WTC11 (cell line): Measurements from ENCODE around the gene PRLR. TPM values are rescaled to one million over a fixed set of nuclear protein-coding genes. Genes with fewer than 3 reads are reported as not detected.

Experiments used
- ATAC-seq: fragments of 200-7000 bp; cut with Tn5 transposase; 2 replicates; pipeline ENCODE4 v1.10.0; 2021; ENCODE audit warnings: mild to moderate bottlenecking, moderate library complexity
- CTCF ChIA-PET: fragments of 300-600 bp; sonication (Branson Sonifier 250); formaldehyde crosslinking; loops from one replicate; lab custom pipeline; 2021; ENCODE audit warnings: antibody characterized with exemption; lab: Charles Lee
- POLR2A ChIA-PET: fragments of 350-600 bp; sonication (Branson Sonifier 250); formaldehyde crosslinking; loops from one replicate; lab custom pipeline; 2021; ENCODE audit warnings: antibody characterized with exemption; lab: Charles Lee
- DNase-seq: peaks from one replicate; pipeline ENCODE4 v3.0.0; 2021; ENCODE audit warnings: low spot score
- H3K27ac Mint-ChIP-seq: 2 replicates; pipeline ENCODE4 v1.8.0; 2021; ENCODE audit warnings: mixed read lengths
- H3K27me3 Mint-ChIP-seq: 2 replicates; pipeline ENCODE4 v1.8.0; 2021; ENCODE audit warnings: low read depth, mild to moderate bottlenecking, moderate library complexity, mixed read lengths
- H3K36me3 Mint-ChIP-seq: 2 replicates; pipeline ENCODE4 v1.8.0; 2021; ENCODE audit warnings: mixed read lengths
- H3K4me1 Mint-ChIP-seq: 2 replicates; pipeline ENCODE4 v1.8.0; 2022; ENCODE audit warnings: mixed read lengths
- H3K4me3 Mint-ChIP-seq: 2 replicates; pipeline ENCODE4 v1.8.0; 2021; ENCODE audit warnings: mild to moderate bottlenecking, moderate library complexity, mixed read lengths
- H3K9me3 Mint-ChIP-seq: 2 replicates; pipeline ENCODE4 v1.8.0; 2021; ENCODE audit warnings: mixed read lengths
- ATF1 ChIP-seq: sonication (generic); formaldehyde crosslinking; IDR thresholded peaks from 2 replicates; pipeline ENCODE4 v1.8.1; 2023; ENCODE audit warnings: mild to moderate bottlenecking, moderate library complexity, missing genetic modification reagents
- CBFB ChIP-seq: sonication (generic); formaldehyde crosslinking; IDR thresholded peaks from 2 replicates; pipeline ENCODE4 v1.8.1; 2022; ENCODE audit warnings: mild to moderate bottlenecking, low read depth, missing genetic modification reagents
- CREB1 ChIP-seq: sonication (generic); formaldehyde crosslinking; IDR thresholded peaks from 2 replicates; pipeline ENCODE4 v1.8.0; 2023; ENCODE audit warnings: mild to moderate bottlenecking, missing genetic modification reagents
- ELF4 ChIP-seq: sonication (generic); formaldehyde crosslinking; IDR thresholded peaks from 2 replicates; pipeline ENCODE4 v1.8.1; 2022; ENCODE audit warnings: low read depth, mild to moderate bottlenecking, moderate library complexity, missing genetic modification reagents
- ETV6 ChIP-seq: sonication (generic); formaldehyde crosslinking; IDR thresholded peaks from 2 replicates; pipeline ENCODE4 v1.8.1; 2022; ENCODE audit warnings: mild to moderate bottlenecking, missing genetic modification reagents
- FOXJ3 ChIP-seq: sonication (generic); formaldehyde crosslinking; IDR thresholded peaks from 2 replicates; pipeline ENCODE4 v1.9.0; 2021; ENCODE audit warnings: missing genetic modification reagents, mild to moderate bottlenecking, borderline replicate concordance
- FOXK1 ChIP-seq: sonication (generic); formaldehyde crosslinking; IDR thresholded peaks from 2 replicates; pipeline ENCODE4 v1.8.0; 2022; ENCODE audit warnings: mild to moderate bottlenecking, moderate library complexity, missing genetic modification reagents
- FOXP1 ChIP-seq: sonication (generic); formaldehyde crosslinking; IDR thresholded peaks from 2 replicates; pipeline ENCODE4 v1.8.0; 2022; ENCODE audit warnings: missing genetic modification reagents, mild to moderate bottlenecking, moderate library complexity, borderline replicate concordance
- GTF2I ChIP-seq: fragments of 250-450 bp; sonication (Bioruptor Pico); conservative IDR thresholded peaks from 2 replicates; pipeline ENCODE4 v1.4.0; 2021; ENCODE audit warnings: mild to moderate bottlenecking
- HMGA2 ChIP-seq: fragments of 250-450 bp; sonication (Bioruptor Pico); IDR thresholded peaks from 2 replicates; pipeline ENCODE4 v1.4.0; 2021; ENCODE audit warnings: mild to moderate bottlenecking, moderate library complexity
- JAZF1 ChIP-seq: fragments of 250-450 bp; sonication (Bioruptor Pico); IDR thresholded peaks from 2 replicates; pipeline ENCODE4 v1.9.0; 2021; ENCODE audit warnings: moderate library complexity, mild to moderate bottlenecking, inconsistent platforms
- KAT7 ChIP-seq: sonication (generic); formaldehyde crosslinking; IDR thresholded peaks from 2 replicates; pipeline ENCODE4 v1.8.1; 2023; ENCODE audit warnings: missing genetic modification reagents, mild to moderate bottlenecking, borderline replicate concordance
- NFATC4 ChIP-seq: fragments of 250-450 bp; sonication (Bioruptor Pico); IDR thresholded peaks from 2 replicates; pipeline ENCODE4 v1.9.0; 2021; ENCODE audit warnings: mild to moderate bottlenecking
- NR2C2 ChIP-seq: sonication (generic); formaldehyde crosslinking; IDR thresholded peaks from 2 replicates; pipeline ENCODE4 v1.8.0; 2022; ENCODE audit warnings: mild to moderate bottlenecking, missing genetic modification reagents
- RORB ChIP-seq: fragments of 250-450 bp; sonication (Bioruptor Pico); IDR thresholded peaks from 2 replicates; pipeline ENCODE4 v1.9.0; 2021; ENCODE audit warnings: mild to moderate bottlenecking
- SOX15 ChIP-seq: fragments of 250-450 bp; sonication (Bioruptor Pico); IDR thresholded peaks from 2 replicates; pipeline ENCODE4 v1.9.0; 2021; ENCODE audit warnings: mild to moderate bottlenecking
- ZNF263 ChIP-seq: sonication (generic); formaldehyde crosslinking; IDR thresholded peaks from 2 replicates; pipeline ENCODE4 v1.8.1; 2022; ENCODE audit warnings: low read depth, mild to moderate bottlenecking, moderate library complexity, missing genetic modification reagents
- ZNF416 ChIP-seq: fragments of 250-450 bp; sonication (Bioruptor Pico); IDR thresholded peaks from 2 replicates; pipeline ENCODE4 v1.9.0; 2021; ENCODE audit warnings: mild to moderate bottlenecking, inconsistent platforms
- ZNF671 ChIP-seq: fragments of 250-450 bp; sonication (Bioruptor Pico); IDR thresholded peaks from 2 replicates; pipeline ENCODE4 v1.8.0; 2021; ENCODE audit warnings: mild to moderate bottlenecking
- total RNA-seq: library from RNA; stranded (reverse); gene quantifications from 3 replicates; pipeline ENCODE4 v1.2.3, GENCODE V29; 2021
- TF ChIP-seq, protein P1 (sequence below): sonication (generic); formaldehyde crosslinking; IDR thresholded peaks from 2 replicates; pipeline ENCODE4 v1.8.1; 2022; ENCODE audit warnings: low read depth, mild to moderate bottlenecking, moderate library complexity, missing genetic modification reagents, borderline replicate concordance
- TF ChIP-seq, protein P2 (sequence below): fragments of 250-450 bp; sonication (Bioruptor Pico); IDR thresholded peaks from 2 replicates; pipeline ENCODE4 v1.9.0; 2021; ENCODE audit warnings: mild to moderate bottlenecking
- TF ChIP-seq, protein P3 (sequence below): sonication (generic); formaldehyde crosslinking; IDR thresholded peaks from 2 replicates; pipeline ENCODE4 v1.8.0; 2022; ENCODE audit warnings: mild to moderate bottlenecking, missing genetic modification reagents
- TF ChIP-seq, protein P4 (sequence below): sonication (generic); formaldehyde crosslinking; IDR thresholded peaks from 2 replicates; pipeline ENCODE4 v1.8.1; 2022; ENCODE audit warnings: mild to moderate bottlenecking, missing genetic modification reagents, moderate library complexity, borderline replicate concordance
- TF ChIP-seq, protein P5 (sequence below): sonication (generic); formaldehyde crosslinking; IDR thresholded peaks from 2 replicates; pipeline ENCODE4 v1.8.1; 2023; ENCODE audit warnings: mild to moderate bottlenecking, missing genetic modification reagents
- TF ChIP-seq, protein P6 (sequence below): sonication (generic); formaldehyde crosslinking; IDR thresholded peaks from 2 replicates; pipeline ENCODE4 v1.8.1; 2022; ENCODE audit warnings: mild to moderate bottlenecking, moderate library complexity, missing genetic modification reagents
- TF ChIP-seq, protein P7 (sequence below): sonication (generic); formaldehyde crosslinking; IDR thresholded peaks from 2 replicates; pipeline ENCODE4 v1.8.1; 2022; ENCODE audit warnings: missing genetic modification reagents, borderline replicate concordance
- TF ChIP-seq, protein P8 (sequence below): sonication (generic); formaldehyde crosslinking; IDR thresholded peaks from 2 replicates; pipeline ENCODE4 v1.8.1; 2023; ENCODE audit warnings: mild to moderate bottlenecking, missing genetic modification reagents

PRLR gene
- total RNA-seq, 1 experiment from 2014 or later: 3.2 TPM

DNA sequence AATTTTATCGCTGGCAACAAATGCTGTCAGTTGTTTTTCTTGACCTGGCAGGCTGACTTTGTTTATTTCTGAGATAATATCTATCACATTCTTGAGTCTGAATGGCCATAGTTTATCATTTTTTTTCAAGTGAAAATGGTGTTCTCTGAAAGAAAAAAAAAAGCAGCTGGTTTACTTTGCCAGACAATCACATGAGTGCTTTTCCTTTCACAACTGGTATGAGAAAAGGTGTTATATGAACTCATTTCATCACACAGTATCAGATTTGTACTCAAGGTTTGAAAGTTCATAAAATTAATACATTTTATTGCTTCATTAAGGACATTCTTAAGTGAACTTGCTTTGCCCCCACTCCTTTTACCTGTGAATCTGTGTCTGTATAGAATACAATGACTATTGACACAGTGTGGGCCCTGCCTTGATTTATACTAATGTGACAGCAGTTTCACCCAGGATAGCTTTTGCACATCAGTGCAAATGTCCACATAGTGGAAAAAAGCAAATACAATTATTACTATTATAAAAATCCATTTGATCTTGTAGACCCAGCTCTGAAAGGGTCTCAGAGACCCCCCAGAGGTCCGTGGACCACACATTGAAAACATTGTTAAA lies 33.1 kb upstream of the PRLR start:
- no peak overlapping the region for H3K27ac Mint-ChIP-seq
- no peak for DNase-seq
- ChIA-PET CTCF (no interaction called here), POLR2A (no interaction called here)
- no peak for ATAC-seq
- no peak overlapping the region for H3K4me3 Mint-ChIP-seq
- TF ChIP-seq, protein P1, sequence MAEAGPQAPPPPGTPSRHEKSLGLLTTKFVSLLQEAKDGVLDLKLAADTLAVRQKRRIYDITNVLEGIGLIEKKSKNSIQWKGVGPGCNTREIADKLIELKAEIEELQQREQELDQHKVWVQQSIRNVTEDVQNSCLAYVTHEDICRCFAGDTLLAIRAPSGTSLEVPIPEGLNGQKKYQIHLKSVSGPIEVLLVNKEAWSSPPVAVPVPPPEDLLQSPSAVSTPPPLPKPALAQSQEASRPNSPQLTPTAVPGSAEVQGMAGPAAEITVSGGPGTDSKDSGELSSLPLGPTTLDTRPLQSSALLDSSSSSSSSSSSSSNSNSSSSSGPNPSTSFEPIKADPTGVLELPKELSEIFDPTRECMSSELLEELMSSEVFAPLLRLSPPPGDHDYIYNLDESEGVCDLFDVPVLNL: no peak
- TF ChIP-seq ATF1 (CRISPR knock-in tag) (no peak), FOXJ3 (CRISPR knock-in tag) (no peak), NFATC4 (CRISPR knock-in tag) (no peak), CREB1 (CRISPR knock-in tag) (no peak), JAZF1 (CRISPR knock-in tag) (no peak), ETV6 (CRISPR knock-in tag) (no peak), CBFB (CRISPR knock-in tag) (no peak), ZNF263 (no peak), GTF2I (no peak), NR2C2 (CRISPR knock-in tag) (no peak), FOXK1 (CRISPR knock-in tag) (no peak), ZNF671 (CRISPR knock-in tag) (no peak)
- TF ChIP-seq, protein P2, sequence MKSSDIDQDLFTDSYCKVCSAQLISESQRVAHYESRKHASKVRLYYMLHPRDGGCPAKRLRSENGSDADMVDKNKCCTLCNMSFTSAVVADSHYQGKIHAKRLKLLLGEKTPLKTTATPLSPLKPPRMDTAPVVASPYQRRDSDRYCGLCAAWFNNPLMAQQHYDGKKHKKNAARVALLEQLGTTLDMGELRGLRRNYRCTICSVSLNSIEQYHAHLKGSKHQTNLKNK (CRISPR knock-in tag): no peak
- TF ChIP-seq, protein P3, sequence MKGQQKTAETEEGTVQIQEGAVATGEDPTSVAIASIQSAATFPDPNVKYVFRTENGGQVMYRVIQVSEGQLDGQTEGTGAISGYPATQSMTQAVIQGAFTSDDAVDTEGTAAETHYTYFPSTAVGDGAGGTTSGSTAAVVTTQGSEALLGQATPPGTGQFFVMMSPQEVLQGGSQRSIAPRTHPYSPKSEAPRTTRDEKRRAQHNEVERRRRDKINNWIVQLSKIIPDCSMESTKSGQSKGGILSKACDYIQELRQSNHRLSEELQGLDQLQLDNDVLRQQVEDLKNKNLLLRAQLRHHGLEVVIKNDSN (CRISPR knock-in tag): no peak
- TF ChIP-seq, protein P4, sequence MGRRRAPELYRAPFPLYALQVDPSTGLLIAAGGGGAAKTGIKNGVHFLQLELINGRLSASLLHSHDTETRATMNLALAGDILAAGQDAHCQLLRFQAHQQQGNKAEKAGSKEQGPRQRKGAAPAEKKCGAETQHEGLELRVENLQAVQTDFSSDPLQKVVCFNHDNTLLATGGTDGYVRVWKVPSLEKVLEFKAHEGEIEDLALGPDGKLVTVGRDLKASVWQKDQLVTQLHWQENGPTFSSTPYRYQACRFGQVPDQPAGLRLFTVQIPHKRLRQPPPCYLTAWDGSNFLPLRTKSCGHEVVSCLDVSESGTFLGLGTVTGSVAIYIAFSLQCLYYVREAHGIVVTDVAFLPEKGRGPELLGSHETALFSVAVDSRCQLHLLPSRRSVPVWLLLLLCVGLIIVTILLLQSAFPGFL (CRISPR knock-in tag): no peak
- TF ChIP-seq, protein P5, sequence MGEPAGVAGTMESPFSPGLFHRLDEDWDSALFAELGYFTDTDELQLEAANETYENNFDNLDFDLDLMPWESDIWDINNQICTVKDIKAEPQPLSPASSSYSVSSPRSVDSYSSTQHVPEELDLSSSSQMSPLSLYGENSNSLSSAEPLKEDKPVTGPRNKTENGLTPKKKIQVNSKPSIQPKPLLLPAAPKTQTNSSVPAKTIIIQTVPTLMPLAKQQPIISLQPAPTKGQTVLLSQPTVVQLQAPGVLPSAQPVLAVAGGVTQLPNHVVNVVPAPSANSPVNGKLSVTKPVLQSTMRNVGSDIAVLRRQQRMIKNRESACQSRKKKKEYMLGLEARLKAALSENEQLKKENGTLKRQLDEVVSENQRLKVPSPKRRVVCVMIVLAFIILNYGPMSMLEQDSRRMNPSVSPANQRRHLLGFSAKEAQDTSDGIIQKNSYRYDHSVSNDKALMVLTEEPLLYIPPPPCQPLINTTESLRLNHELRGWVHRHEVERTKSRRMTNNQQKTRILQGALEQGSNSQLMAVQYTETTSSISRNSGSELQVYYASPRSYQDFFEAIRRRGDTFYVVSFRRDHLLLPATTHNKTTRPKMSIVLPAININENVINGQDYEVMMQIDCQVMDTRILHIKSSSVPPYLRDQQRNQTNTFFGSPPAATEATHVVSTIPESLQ (CRISPR knock-in tag): no peak
- H3K9me3 Mint-ChIP-seq: peaks cover 36% of the 10 kb centered on the region
- no peaks in the 10 kb centered on the region; the same call in 1 of the 2 replicates for H3K27me3 Mint-ChIP-seq
- H3K4me1 Mint-ChIP-seq: peaks cover 33% of the 10 kb centered on the region
- H3K36me3 Mint-ChIP-seq: peaks cover 26% of the 10 kb centered on the region

DNA sequence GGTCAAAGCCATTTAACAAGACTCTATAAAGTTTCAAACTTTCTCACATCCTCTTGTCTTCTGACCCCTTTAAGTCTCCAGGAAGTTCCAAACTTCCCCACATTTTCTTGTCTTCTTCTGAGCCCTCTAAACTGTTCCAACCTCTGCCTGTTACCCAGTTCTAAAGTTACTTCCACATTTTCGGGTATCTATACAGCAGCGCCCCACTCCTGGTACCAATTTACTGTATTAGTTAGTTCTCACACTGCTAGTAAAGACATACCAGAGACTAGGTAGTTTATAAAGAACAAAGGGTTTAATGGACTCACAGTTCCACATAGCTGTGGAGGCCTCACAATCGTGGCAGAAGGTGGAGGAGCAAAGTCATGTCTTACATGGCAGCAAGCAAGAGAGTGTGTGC lies 23.3 kb upstream of the PRLR start:
- Mint-ChIP-seq H3K4me1 (peaks cover 9% of the 10 kb centered on the region), H3K4me3 (no peak overlapping the region), H3K27ac (no peak overlapping the region), H3K9me3 (peaks cover 68% of the 10 kb centered on the region), H3K27me3 (peaks cover 3% of the 10 kb centered on the region; the same call in 1 of the 2 replicates), H3K36me3 (peaks cover 38% of the 10 kb centered on the region)
- no peak for ATAC-seq
- CTCF ChIA-PET: no interaction called here
- no peak for DNase-seq
- POLR2A ChIA-PET: no interaction called here
- no peak for TF ChIP-seq SOX15 (CRISPR knock-in tag)
- TF ChIP-seq, protein P6, sequence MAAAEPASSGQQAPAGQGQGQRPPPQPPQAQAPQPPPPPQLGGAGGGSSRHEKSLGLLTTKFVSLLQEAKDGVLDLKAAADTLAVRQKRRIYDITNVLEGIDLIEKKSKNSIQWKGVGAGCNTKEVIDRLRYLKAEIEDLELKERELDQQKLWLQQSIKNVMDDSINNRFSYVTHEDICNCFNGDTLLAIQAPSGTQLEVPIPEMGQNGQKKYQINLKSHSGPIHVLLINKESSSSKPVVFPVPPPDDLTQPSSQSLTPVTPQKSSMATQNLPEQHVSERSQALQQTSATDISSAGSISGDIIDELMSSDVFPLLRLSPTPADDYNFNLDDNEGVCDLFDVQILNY (CRISPR knock-in tag): no peak
- TF ChIP-seq, protein P7, sequence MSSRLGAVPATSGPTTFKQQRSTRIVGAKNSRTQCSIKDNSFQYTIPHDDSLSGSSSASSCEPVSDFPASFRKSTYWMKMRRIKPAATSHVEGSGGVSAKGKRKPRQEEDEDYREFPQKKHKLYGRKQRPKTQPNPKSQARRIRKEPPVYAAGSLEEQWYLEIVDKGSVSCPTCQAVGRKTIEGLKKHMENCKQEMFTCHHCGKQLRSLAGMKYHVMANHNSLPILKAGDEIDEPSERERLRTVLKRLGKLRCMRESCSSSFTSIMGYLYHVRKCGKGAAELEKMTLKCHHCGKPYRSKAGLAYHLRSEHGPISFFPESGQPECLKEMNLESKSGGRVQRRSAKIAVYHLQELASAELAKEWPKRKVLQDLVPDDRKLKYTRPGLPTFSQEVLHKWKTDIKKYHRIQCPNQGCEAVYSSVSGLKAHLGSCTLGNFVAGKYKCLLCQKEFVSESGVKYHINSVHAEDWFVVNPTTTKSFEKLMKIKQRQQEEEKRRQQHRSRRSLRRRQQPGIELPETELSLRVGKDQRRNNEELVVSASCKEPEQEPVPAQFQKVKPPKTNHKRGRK (CRISPR knock-in tag): no peak
- TF ChIP-seq ZNF416 (CRISPR knock-in tag): no peak
- TF ChIP-seq FOXP1 (CRISPR knock-in tag): no peak
- no peak for TF ChIP-seq HMGA2
- no peak for TF ChIP-seq KAT7 (CRISPR knock-in tag)
- TF ChIP-seq, protein P8, sequence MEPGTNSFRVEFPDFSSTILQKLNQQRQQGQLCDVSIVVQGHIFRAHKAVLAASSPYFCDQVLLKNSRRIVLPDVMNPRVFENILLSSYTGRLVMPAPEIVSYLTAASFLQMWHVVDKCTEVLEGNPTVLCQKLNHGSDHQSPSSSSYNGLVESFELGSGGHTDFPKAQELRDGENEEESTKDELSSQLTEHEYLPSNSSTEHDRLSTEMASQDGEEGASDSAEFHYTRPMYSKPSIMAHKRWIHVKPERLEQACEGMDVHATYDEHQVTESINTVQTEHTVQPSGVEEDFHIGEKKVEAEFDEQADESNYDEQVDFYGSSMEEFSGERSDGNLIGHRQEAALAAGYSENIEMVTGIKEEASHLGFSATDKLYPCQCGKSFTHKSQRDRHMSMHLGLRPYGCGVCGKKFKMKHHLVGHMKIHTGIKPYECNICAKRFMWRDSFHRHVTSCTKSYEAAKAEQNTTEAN (CRISPR knock-in tag): no peak
- no peak for TF ChIP-seq ELF4 (CRISPR knock-in tag)
- no peak for TF ChIP-seq FOXK1 (CRISPR knock-in tag)
- TF ChIP-seq RORB (CRISPR knock-in tag): no peak
